NCI-H226 (cell line): ENCODE measurements around the gene BAAT.

ENCODE experiments used
- DNase-seq: peaks from one replicate; pipeline ENCODE4 v3.0.0-alpha.2; 2015

Gene BAAT

DNA sequence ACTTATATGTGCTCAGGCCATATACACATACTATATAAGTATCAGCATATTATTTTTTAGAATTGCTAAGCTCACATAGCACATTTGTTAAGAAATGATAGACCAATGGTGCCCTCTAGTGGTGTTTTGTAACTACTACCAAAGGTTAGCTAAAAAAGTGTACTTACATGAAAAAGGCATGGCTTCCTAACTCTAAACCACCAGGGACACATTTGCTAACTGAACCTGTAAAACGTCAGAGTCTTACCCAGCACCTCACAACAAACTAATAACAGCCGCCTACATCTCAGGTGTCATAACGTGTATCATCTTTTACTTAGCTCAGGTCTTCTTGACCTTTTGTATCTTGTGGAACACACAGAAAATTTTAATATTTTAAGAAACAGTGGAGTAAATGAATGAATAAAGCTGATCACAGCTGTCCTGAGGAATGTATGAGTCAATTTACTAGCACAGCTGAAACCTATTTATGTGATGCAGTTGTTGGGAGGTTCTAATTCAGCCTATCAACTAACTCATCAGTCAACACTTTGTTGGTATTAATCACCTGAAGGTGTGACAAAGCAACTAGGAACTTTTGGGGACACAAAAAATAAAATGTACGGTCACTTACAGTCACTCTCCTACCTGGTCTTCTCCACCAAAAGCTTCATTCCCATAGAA, 72.9 kb downstream of the BAAT start:
- peak; percentile 47 for DNase-seq

DNA sequence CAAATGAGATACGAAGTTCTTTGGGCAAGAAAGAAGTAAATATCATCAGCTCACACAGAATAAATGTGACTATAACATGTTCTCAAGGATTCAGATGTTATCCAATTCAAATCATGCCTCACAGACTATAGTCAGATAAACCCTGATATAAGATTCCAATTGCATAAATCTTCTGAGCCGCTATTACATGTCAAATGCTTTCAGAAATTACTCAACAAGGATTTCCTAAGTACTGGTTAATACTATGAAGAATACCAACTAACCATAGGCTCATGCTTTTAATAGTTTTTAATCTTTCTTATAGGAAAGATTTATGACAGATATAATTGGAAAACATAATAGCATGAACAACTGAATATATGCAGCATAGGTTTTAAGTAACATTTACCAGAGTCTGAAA, 73.6 kb downstream of the BAAT start:
- DNase-seq, result no peak
